DOHH2 (cell line): Measurements from ENCODE around the gene CDC42SE2.

ENCODE experiments used
- H3F3A ChIP-seq: fragments of 200-600 bp; sonication (generic), shearing (Covaris generic); 2 replicates; pipeline ENCODE4 v1.6.0; 2016; ENCODE audit warnings: antibody characterized with exemption, mild to moderate bottlenecking; ENCODE audit not compliant: control insufficient read depth, insufficient read depth
- H3K27ac ChIP-seq: fragments of 200-600 bp; sonication (generic); 2 replicates; pipeline ENCODE4 v1.5.1; 2014; ENCODE audit warnings: low read depth, mild to moderate bottlenecking, low read length, moderate library complexity
- H3K27me3 ChIP-seq: fragments of 200-600 bp; sonication (generic); 2 replicates; pipeline ENCODE4 v1.6.1; 2014; ENCODE audit warnings: mild to moderate bottlenecking, low read length, mixed read lengths; ENCODE audit not compliant: control insufficient read depth
- H3K36me3 ChIP-seq: fragments of 200-600 bp; sonication (generic); 2 replicates; pipeline ENCODE4 v1.6.1; 2014; ENCODE audit warnings: mild to moderate bottlenecking, low read length, moderate library complexity, mixed read lengths; ENCODE audit not compliant: control insufficient read depth
- H3K4me1 ChIP-seq: fragments of 200-600 bp; sonication (generic); 2 replicates; pipeline ENCODE4 v1.6.1; 2014; ENCODE audit warnings: mild to moderate bottlenecking, low read length, mixed read lengths; ENCODE audit not compliant: control insufficient read depth
- H3K4me2 ChIP-seq: fragments of 200-600 bp; sonication (generic); 2 replicates; pipeline ENCODE4 v1.6.0; 2014; ENCODE audit warnings: mild to moderate bottlenecking, low read length, moderate library complexity
- H3K4me3 ChIP-seq: fragments of 200-600 bp; sonication (generic); 2 replicates; pipeline ENCODE4 v1.5.1; 2014; ENCODE audit warnings: mild to moderate bottlenecking, low read length, mixed read lengths
- H3K79me2 ChIP-seq: fragments of 200-600 bp; sonication (generic); 2 replicates; pipeline ENCODE4 v1.6.1; 2014; ENCODE audit warnings: mild to moderate bottlenecking, low read length, mixed read lengths; ENCODE audit not compliant: control insufficient read depth
- H3K9me2 ChIP-seq: fragments of 200-600 bp; sonication (generic); replicated peaks from 2 replicates; pipeline ENCODE4 v1.6.1; 2014; ENCODE audit warnings: mild to moderate bottlenecking, low read length, mixed read lengths; ENCODE audit not compliant: control insufficient read depth
- H3K9me3 ChIP-seq: fragments of 200-600 bp; sonication (generic); 2 replicates; pipeline ENCODE4 v1.6.1; 2014; ENCODE audit warnings: antibody characterized with exemption, low read length, mixed read lengths; ENCODE audit not compliant: control insufficient read depth, insufficient read depth
- H4K20me1 ChIP-seq: fragments of 200-600 bp; sonication (generic); 2 replicates; pipeline ENCODE4 v1.6.0; 2014; ENCODE audit warnings: low read depth, mild to moderate bottlenecking, antibody characterized with exemption, low read length, moderate library complexity; ENCODE audit not compliant: control insufficient read depth, insufficient read depth
- EZH2phosphoT487 ChIP-seq: fragments of 200-600 bp; sonication (generic); IDR thresholded peaks from 2 replicates; pipeline ENCODE4 v1.6.1; 2017; ENCODE audit warnings: borderline replicate concordance, mild to moderate bottlenecking, antibody characterized with exemption, low read length, moderate library complexity, mixed read lengths
- TF ChIP-seq, protein P1 (sequence below): fragments of 200-600 bp; sonication (generic); IDR thresholded peaks from one replicate; pipeline ENCODE4 v1.5.1; 2014; ENCODE audit warnings: antibody characterized with exemption, mild to moderate bottlenecking, low read depth, low read length; ENCODE audit not compliant: poor library complexity, severe bottlenecking

CDC42SE2 gene

GRCh38 chr5:131274326-131275063, 10.6 kb downstream of the CDC42SE2 start:
- Histone ChIP-seq H3K79me2 (peaks cover 95% of the 10 kb centered on the region), H3K9me3 (no peaks in the 10 kb centered on the region), H3K27ac (no peak overlapping the region), H3K27me3 (no peaks in the 10 kb centered on the region), H3K9me2 (no peaks in the 10 kb centered on the region), H3K4me1 (peaks cover 67% of the 10 kb centered on the region), H3K36me3 (peaks cover 4% of the 10 kb centered on the region), H3K4me2 (peak overlapping the region; percentile 13), H4K20me1 (peaks cover 6% of the 10 kb centered on the region; the same call in 1 of the 2 replicates), H3K4me3 (no peak overlapping the region), H3F3A (peaks cover 21% of the 10 kb centered on the region)
- TF ChIP-seq EZH2phosphoT487, result no peak
- TF ChIP-seq, protein P1, sequence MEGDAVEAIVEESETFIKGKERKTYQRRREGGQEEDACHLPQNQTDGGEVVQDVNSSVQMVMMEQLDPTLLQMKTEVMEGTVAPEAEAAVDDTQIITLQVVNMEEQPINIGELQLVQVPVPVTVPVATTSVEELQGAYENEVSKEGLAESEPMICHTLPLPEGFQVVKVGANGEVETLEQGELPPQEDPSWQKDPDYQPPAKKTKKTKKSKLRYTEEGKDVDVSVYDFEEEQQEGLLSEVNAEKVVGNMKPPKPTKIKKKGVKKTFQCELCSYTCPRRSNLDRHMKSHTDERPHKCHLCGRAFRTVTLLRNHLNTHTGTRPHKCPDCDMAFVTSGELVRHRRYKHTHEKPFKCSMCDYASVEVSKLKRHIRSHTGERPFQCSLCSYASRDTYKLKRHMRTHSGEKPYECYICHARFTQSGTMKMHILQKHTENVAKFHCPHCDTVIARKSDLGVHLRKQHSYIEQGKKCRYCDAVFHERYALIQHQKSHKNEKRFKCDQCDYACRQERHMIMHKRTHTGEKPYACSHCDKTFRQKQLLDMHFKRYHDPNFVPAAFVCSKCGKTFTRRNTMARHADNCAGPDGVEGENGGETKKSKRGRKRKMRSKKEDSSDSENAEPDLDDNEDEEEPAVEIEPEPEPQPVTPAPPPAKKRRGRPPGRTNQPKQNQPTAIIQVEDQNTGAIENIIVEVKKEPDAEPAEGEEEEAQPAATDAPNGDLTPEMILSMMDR, result no peak

- Histone ChIP-seq H4K20me1 (peaks cover 4% of the 10 kb centered on the region; the same call in 1 of the 2 replicates), H3K27ac (no peak overlapping the region), H3K9me2 (no peaks in the 10 kb centered on the region), H3K4me2 (no peak overlapping the region), H3K79me2 (peaks cover 95% of the 10 kb centered on the region), H3K27me3 (no peaks in the 10 kb centered on the region), H3K4me3 (no peak overlapping the region), H3K9me3 (no peaks in the 10 kb centered on the region), H3K36me3 (peaks cover 4% of the 10 kb centered on the region), H3F3A (peaks cover 18% of the 10 kb centered on the region), H3K4me1 (peaks cover 74% of the 10 kb centered on the region)
- no peak for TF ChIP-seq EZH2phosphoT487
- TF ChIP-seq, protein P1, result no peak
These were observed 12.2 kb downstream of the CDC42SE2 start for GRCh38 chr5:131276072-131276471.

DNA sequence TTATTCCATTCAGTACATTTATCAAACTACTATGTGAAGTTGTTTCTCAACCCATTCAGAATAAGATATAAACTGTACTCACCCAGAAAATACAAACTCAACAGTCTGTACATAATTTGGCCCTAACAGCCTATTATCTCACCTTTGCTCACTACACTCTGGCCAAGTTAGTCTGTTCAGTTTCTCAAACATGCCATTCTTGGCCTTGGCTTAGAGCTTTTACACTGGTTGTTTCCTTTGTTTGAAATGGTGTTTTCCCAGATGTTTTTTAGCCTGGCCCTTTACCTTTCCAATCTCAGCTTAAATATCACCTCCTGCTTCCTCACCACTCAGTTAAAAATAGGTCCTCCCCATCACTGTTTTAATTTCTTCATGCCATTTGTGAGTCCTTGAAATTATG, 13.6 kb downstream of the CDC42SE2 start:
- Histone ChIP-seq H3K27me3 (no peaks in the 10 kb centered on the region), H3K27ac (no peak overlapping the region), H3K79me2 (peaks cover 95% of the 10 kb centered on the region), H3K4me1 (peaks cover 73% of the 10 kb centered on the region), H3K4me2 (no peak overlapping the region), H4K20me1 (peaks cover 2% of the 10 kb centered on the region; the same call in 1 of the 2 replicates), H3F3A (peaks cover 18% of the 10 kb centered on the region), H3K36me3 (peaks cover 1% of the 10 kb centered on the region), H3K4me3 (no peak overlapping the region), H3K9me2 (no peaks in the 10 kb centered on the region), H3K9me3 (no peaks in the 10 kb centered on the region)
- no peak for TF ChIP-seq EZH2phosphoT487
- TF ChIP-seq, protein P1, result no peak
